T-helper 1 cell treated with Interleukin-12 subunit alpha and Interleukin-12 subunit beta and Interleukin-4 antibody, amounts not matched to agents 30 μg/mL and 1 μg/mL, for 36 hours (primary cell): ENCODE results near the gene CLCF1.

Experiments used
- H3K27ac Mint-ChIP-seq: one replicate; pipeline ENCODE4 v1.8.0; 2021; ENCODE audit warnings: mild to moderate bottlenecking, mixed read lengths
- H3K27me3 Mint-ChIP-seq: one replicate; pipeline ENCODE4 v1.8.0; 2021; ENCODE audit warnings: low read depth, mixed read lengths
- H3K36me3 Mint-ChIP-seq: one replicate; pipeline ENCODE4 v1.8.0; 2021; ENCODE audit warnings: low read depth, mixed read lengths
- H3K4me1 Mint-ChIP-seq: one replicate; pipeline ENCODE4 v1.8.0; 2021; ENCODE audit warnings: low read depth, mixed read lengths
- H3K4me3 Mint-ChIP-seq: one replicate; pipeline ENCODE4 v1.8.0; 2021; ENCODE audit warnings: mild to moderate bottlenecking, moderate library complexity, mixed read lengths
- H3K9me3 Mint-ChIP-seq: one replicate; pipeline ENCODE4 v1.8.0; 2021; ENCODE audit warnings: mixed read lengths

CLCF1 gene

GRCh38 chr11:67372993-67373647 is at the start of gene CLCF1:
Gene CLCF1, minus strand, starts transcription at chr11:67373598. Its CDS starts 59 bp downstream, at chr11:67373539.
- H3K9me3 Mint-ChIP-seq, result no peaks in the 10 kb centered on the region
- no peaks in the 10 kb centered on the region for H3K36me3 Mint-ChIP-seq
- peak within 1 kb of the TSS; percentile 65 for H3K27ac Mint-ChIP-seq
- peak within 1 kb of the TSS; percentile 88 for H3K4me3 Mint-ChIP-seq
- peaks cover 16% of the 10 kb centered on the region for H3K4me1 Mint-ChIP-seq
- H3K27me3 Mint-ChIP-seq, result peaks cover 72% of the 10 kb centered on the region

- Mint-ChIP-seq H3K4me1 (peaks cover 16% of the 10 kb centered on the region), H3K36me3 (peaks cover 3% of the 10 kb centered on the region), H3K27me3 (peaks cover 5% of the 10 kb centered on the region), H3K9me3 (no peaks in the 10 kb centered on the region), H3K4me3 (peak overlapping the region; percentile 6), H3K27ac (no peak overlapping the region)
These were observed 49.5 kb upstream of the CLCF1 start for GRCh38 chr11:67422891-67423290.

- no peaks in the 10 kb centered on the region for H3K9me3 Mint-ChIP-seq
These were observed 48.1 kb upstream of the CLCF1 start for GRCh38 chr11:67421430-67422031.

GRCh38 chr11:67420646-67421429 is 47.4 kb upstream of the CLCF1 start:
- Mint-ChIP-seq H3K27ac (peak overlapping the region; percentile 55), H3K9me3 (no peaks in the 10 kb centered on the region), H3K4me3 (peak overlapping the region; percentile 71), H3K36me3 (no peaks in the 10 kb centered on the region), H3K4me1 (peaks cover 16% of the 10 kb centered on the region), H3K27me3 (peaks cover 15% of the 10 kb centered on the region)

More at GRCh38 chr11:67421430-67422031, 48.1 kb upstream of the CLCF1 start:
- no peaks in the 10 kb centered on the region for H3K36me3 Mint-ChIP-seq
- peaks cover 8% of the 10 kb centered on the region for H3K27me3 Mint-ChIP-seq
- H3K4me3 Mint-ChIP-seq, result peak overlapping the region; percentile 71
- H3K27ac Mint-ChIP-seq, result peak overlapping the region; percentile 55
- H3K4me1 Mint-ChIP-seq, result peaks cover 12% of the 10 kb centered on the region

GRCh38 chr11:67420147-67420645 is 46.8 kb upstream of the CLCF1 start:
- Mint-ChIP-seq H3K27me3 (peaks cover 15% of the 10 kb centered on the region), H3K27ac (no peak overlapping the region), H3K36me3 (no peaks in the 10 kb centered on the region), H3K4me3 (peak overlapping the region; percentile 72), H3K9me3 (no peaks in the 10 kb centered on the region), H3K4me1 (peaks cover 13% of the 10 kb centered on the region)

GRCh38 chr11:67419325-67420049 is 46.1 kb upstream of the CLCF1 start:
- Mint-ChIP-seq H3K27me3 (peaks cover 15% of the 10 kb centered on the region), H3K9me3 (no peaks in the 10 kb centered on the region), H3K4me3 (peak overlapping the region; percentile 72), H3K27ac (no peak overlapping the region), H3K4me1 (peaks cover 16% of the 10 kb centered on the region), H3K36me3 (no peaks in the 10 kb centered on the region)

GRCh38 chr11:67418476-67419281 is 45.3 kb upstream of the CLCF1 start:
- peaks cover 16% of the 10 kb centered on the region for H3K4me1 Mint-ChIP-seq
- H3K4me3 Mint-ChIP-seq, result peak overlapping the region; percentile 5
- H3K36me3 Mint-ChIP-seq, result no peaks in the 10 kb centered on the region
- H3K27me3 Mint-ChIP-seq, result peaks cover 15% of the 10 kb centered on the region
- no peak overlapping the region for H3K27ac Mint-ChIP-seq
- no peaks in the 10 kb centered on the region for H3K9me3 Mint-ChIP-seq

GRCh38 chr11:67417425-67417824 is 44.0 kb upstream of the CLCF1 start:
- Mint-ChIP-seq H3K36me3 (peaks cover 3% of the 10 kb centered on the region), H3K4me3 (no peak overlapping the region), H3K27ac (no peak overlapping the region)

GRCh38 chr11:67416416-67417335 is 43.3 kb upstream of the CLCF1 start:
- Mint-ChIP-seq H3K27me3 (peaks cover 21% of the 10 kb centered on the region), H3K9me3 (no peaks in the 10 kb centered on the region), H3K4me1 (peaks cover 33% of the 10 kb centered on the region), H3K4me3 (peak overlapping the region; percentile 54), H3K36me3 (peaks cover 3% of the 10 kb centered on the region), H3K27ac (no peak overlapping the region)

More at GRCh38 chr11:67417425-67417824, 44.0 kb upstream of the CLCF1 start:
- peaks cover 25% of the 10 kb centered on the region for H3K4me1 Mint-ChIP-seq
- no peaks in the 10 kb centered on the region for H3K9me3 Mint-ChIP-seq
- peaks cover 21% of the 10 kb centered on the region for H3K27me3 Mint-ChIP-seq

GRCh38 chr11:67415501-67416304 is 42.3 kb upstream of the CLCF1 start, which contains the start of gene CARNS1:
Gene CARNS1, plus strand, starts transcription at chr11:67415678. Its CDS starts 522 bp downstream, at chr11:67416200.
- peaks cover 35% of the 10 kb centered on the region for H3K4me1 Mint-ChIP-seq
- no peaks in the 10 kb centered on the region for H3K9me3 Mint-ChIP-seq
- peaks cover 3% of the 10 kb centered on the region for H3K36me3 Mint-ChIP-seq
- peak within 1 kb of the TSS; percentile 51 for H3K4me3 Mint-ChIP-seq
- no peak within 1 kb of the TSS for H3K27ac Mint-ChIP-seq
- peaks cover 21% of the 10 kb centered on the region for H3K27me3 Mint-ChIP-seq

- Mint-ChIP-seq H3K4me3 (no peak overlapping the region), H3K36me3 (peaks cover 15% of the 10 kb centered on the region), H3K27ac (peak overlapping the region; percentile 38), H3K27me3 (peaks cover 16% of the 10 kb centered on the region), H3K9me3 (no peaks in the 10 kb centered on the region), H3K4me1 (peaks cover 44% of the 10 kb centered on the region)
These were observed 40.0 kb upstream of the CLCF1 start for GRCh38 chr11:67413266-67413849.
